Measurements from ENCODE around the gene METRN.
A peak's percentile ranks its signal among the peaks of the same experiment; 100 is the strongest.

Gene METRN

GRCh38 chr16:726188-726437 is 11.2 kb downstream of the METRN start:
- Histone ChIP-seq H3K9me2 (replicated peaks; ENCODE audit: insufficient read depth, low read length) (no peaks in the 10 kb centered on the region), H3K79me2 (ENCODE audit: low read length) (peaks cover 9% of the 10 kb centered on the region; the same call in 1 of the 2 replicates), H4K20me1 (ENCODE audit: insufficient read depth, low read length) (no peaks in the 10 kb centered on the region), H3K4me2 (ENCODE audit: low read depth, low read length) (peak overlapping the region; percentile 96), H3F3A (ENCODE audit: insufficient read depth, low read length) (peaks cover 13% of the 10 kb centered on the region; the same call in 1 of the 2 replicates), H3K9me3 (replicated peaks; ENCODE audit: insufficient read depth, low read length) (no peaks in the 10 kb centered on the region), H3K4me3 (ENCODE audit: low read length) (peak overlapping the region; percentile 58), H3K9ac (ENCODE audit: low read length) (peak overlapping the region; percentile 20; the same call in 1 of the 2 replicates), H3K27me3 (replicated peaks; ENCODE audit: insufficient read depth, low read length) (no peaks in the 10 kb centered on the region), H3K4me1 (ENCODE audit: low read length) (peaks cover 5% of the 10 kb centered on the region), H3K36me3 (replicated peaks; ENCODE audit: insufficient read depth, low read length) (no peaks in the 10 kb centered on the region), H2AFZ (ENCODE audit: low read length) (peak overlapping the region; percentile 61; the same call in 1 of the 2 replicates), H3K27ac (ENCODE audit: low read length) (no peak overlapping the region)
- TF ChIP-seq EZH2 (optimal IDR thresholded peaks at IDR 0.05; ENCODE audit: low read depth, low read length) (no peak), EZH2phosphoT487 (IDR thresholded peaks at IDR 0.05; ENCODE audit: low read length) (no peak), CTCF (IDR thresholded peaks at IDR 0.05; ENCODE audit: low read length) (no peak)
- no peak for DNase-seq

- Histone ChIP-seq H3K36me3 (replicated peaks; ENCODE audit: insufficient read depth, low read length) (no peaks in the 10 kb centered on the region), H3K4me3 (ENCODE audit: low read length) (peak within 1 kb of the TSS; percentile 96), H3K9me3 (replicated peaks; ENCODE audit: insufficient read depth, low read length) (no peaks in the 10 kb centered on the region), H3K9me2 (replicated peaks; ENCODE audit: insufficient read depth, low read length) (no peaks in the 10 kb centered on the region), H3K4me1 (ENCODE audit: low read length) (peaks cover 3% of the 10 kb centered on the region), H3K27ac (ENCODE audit: low read length) (peak within 1 kb of the TSS; percentile 43; the same call in 1 of the 2 replicates), H3F3A (ENCODE audit: insufficient read depth, low read length) (peaks cover 13% of the 10 kb centered on the region; the same call in 1 of the 2 replicates), H3K27me3 (replicated peaks; ENCODE audit: insufficient read depth, low read length) (no peaks in the 10 kb centered on the region), H3K79me2 (ENCODE audit: low read length) (peaks cover 6% of the 10 kb centered on the region; the same call in 1 of the 2 replicates), H3K9ac (ENCODE audit: low read length) (peak within 1 kb of the TSS; percentile 85), H3K4me2 (ENCODE audit: low read depth, low read length) (peak within 1 kb of the TSS; percentile 100), H2AFZ (ENCODE audit: low read length) (peak within 1 kb of the TSS; percentile 80), H4K20me1 (ENCODE audit: insufficient read depth, low read length) (no peaks in the 10 kb centered on the region)
- DNase-seq, result peak; percentile 74
- TF ChIP-seq EZH2phosphoT487 (IDR thresholded peaks at IDR 0.05; ENCODE audit: low read length) (no peak), CTCF (IDR thresholded peaks at IDR 0.05; ENCODE audit: low read length) (no peak), EZH2 (optimal IDR thresholded peaks at IDR 0.05; ENCODE audit: low read depth, low read length) (no peak)
Measured at GRCh38 chr16:726438-727290, 11.7 kb downstream of the METRN start, which contains the start of the genes CCDC78 and HAGHL. Gene CCDC78 (minus strand): TSS chr16:726443. CDS start chr16:726367, 76 bp downstream. Gene HAGHL (plus strand): TSS chr16:727106. CDS start chr16:727510, 404 bp downstream.

- peak; percentile 47 for DNase-seq
- no peak for TF ChIP-seq CTCF (IDR thresholded peaks at IDR 0.05; ENCODE audit: low read length)
- no peak for TF ChIP-seq EZH2phosphoT487 (IDR thresholded peaks at IDR 0.05; ENCODE audit: low read length)
- TF ChIP-seq EZH2 (optimal IDR thresholded peaks at IDR 0.05; ENCODE audit: low read depth, low read length), result no peak
- Histone ChIP-seq H3F3A (ENCODE audit: insufficient read depth, low read length) (peaks cover 13% of the 10 kb centered on the region; the same call in 1 of the 2 replicates), H3K79me2 (ENCODE audit: low read length) (no peaks in the 10 kb centered on the region), H2AFZ (ENCODE audit: low read length) (peak overlapping the region; percentile 80), H3K9me3 (replicated peaks; ENCODE audit: insufficient read depth, low read length) (no peaks in the 10 kb centered on the region), H3K27me3 (replicated peaks; ENCODE audit: insufficient read depth, low read length) (no peaks in the 10 kb centered on the region), H3K4me2 (ENCODE audit: low read depth, low read length) (peak overlapping the region; percentile 100), H3K9ac (ENCODE audit: low read length) (peak overlapping the region; percentile 85), H3K4me1 (ENCODE audit: low read length) (no peaks in the 10 kb centered on the region; the same call in 1 of the 2 replicates), H3K27ac (ENCODE audit: low read length) (peak overlapping the region; percentile 43; the same call in 1 of the 2 replicates), H3K9me2 (replicated peaks; ENCODE audit: insufficient read depth, low read length) (no peaks in the 10 kb centered on the region), H3K4me3 (ENCODE audit: low read length) (peak overlapping the region; percentile 96), H4K20me1 (ENCODE audit: insufficient read depth, low read length) (no peaks in the 10 kb centered on the region), H3K36me3 (replicated peaks; ENCODE audit: insufficient read depth, low read length) (no peaks in the 10 kb centered on the region)
Measured at GRCh38 chr16:727291-727977, 12.5 kb downstream of the METRN start.

All from MM.1S (cell line).